Natural killer cell (primary cell): Measurements from ENCODE around the gene IL12RB2. TPM values are rescaled to one million over a fixed set of nuclear protein-coding genes. Genes with fewer than 3 reads are reported as not detected.

Experiments
- ATAC-seq, 3 donors: fragments of 150-1000 bp in 2 of 3; fragments of 200-7000 bp in 1 of 3; cut with Tn5 transposase; 1 replicate in 1 of 3; 2 replicates in 2 of 3; pipeline ENCODE4 v1.10.0; 2021; ENCODE audit warnings: mild to moderate bottlenecking in 2 of 3, moderate library complexity in 2 of 3
- DNase-seq, 2 donors: peaks; one replicate each; pipeline versions ENCODE4 v3.0.0 to v3.0.0-alpha.2; 2013 to 2021; ENCODE audit warnings: mixed read lengths in 1 of 2
- H3K27ac ChIP-seq: one replicate; pipeline ENCODE4 v1.5.1; 2013; ENCODE audit warnings: mild to moderate bottlenecking, low read length
- H3K27me3 ChIP-seq: one replicate; pipeline ENCODE4 v1.6.1; 2013; ENCODE audit warnings: low read length; ENCODE audit not compliant: control insufficient read depth, insufficient read depth
- H3K36me3 ChIP-seq: one replicate; pipeline ENCODE4 v1.6.1; 2013; ENCODE audit warnings: low read length; ENCODE audit not compliant: control insufficient read depth, insufficient read depth
- H3K4me1 ChIP-seq: one replicate; pipeline ENCODE4 v1.6.1; 2013; ENCODE audit warnings: low read length; ENCODE audit not compliant: control insufficient read depth, insufficient read depth
- H3K4me3 ChIP-seq: one replicate; pipeline ENCODE4 v1.5.1; 2013; ENCODE audit warnings: low read length
- H3K9me3 ChIP-seq: one replicate; pipeline ENCODE4 v1.6.1; 2013; ENCODE audit warnings: low read length; ENCODE audit not compliant: control insufficient read depth, insufficient read depth
- H3K27ac Mint-ChIP-seq, 2 donors: one replicate each; pipeline ENCODE4 v1.8.0; 2022; ENCODE audit warnings: mild to moderate bottlenecking in 2 of 2, mixed read lengths in 2 of 2, moderate library complexity in 1 of 2
- H3K27me3 Mint-ChIP-seq, 2 donors: one replicate each; pipeline ENCODE4 v1.8.0; 2022; ENCODE audit warnings: low read depth in 2 of 2, mixed read lengths in 2 of 2
- H3K36me3 Mint-ChIP-seq: one replicate; pipeline ENCODE4 v1.8.0; 2022; ENCODE audit warnings: mixed read lengths
- H3K4me1 Mint-ChIP-seq, 2 donors: one replicate each; pipeline ENCODE4 v1.8.0; 2022; ENCODE audit warnings: mixed read lengths in 2 of 2
- H3K4me3 Mint-ChIP-seq: one replicate; pipeline ENCODE4 v1.8.0; 2022; ENCODE audit warnings: mild to moderate bottlenecking, moderate library complexity, mixed read lengths
- H3K9me3 Mint-ChIP-seq, 2 donors: one replicate each; pipeline ENCODE4 v1.8.0; 2022; ENCODE audit warnings: mixed read lengths in 2 of 2
- CTCF ChIP-seq: fragments of 200-600 bp; IDR thresholded peaks from one replicate; pipeline ENCODE4 v1.8.0; 2022; ENCODE audit warnings: antibody characterized with exemption
- WGBS: methylation state at CpG from one replicate; pipeline ENCODE4 v1.1.7; 2013; ENCODE audit warnings: missing lambda C conversion rate; ENCODE audit not compliant: insufficient coverage; 5-methylcytosine and 5-hydroxymethylcytosine counted together
- intact Hi-C: fragments of 100-400 bp; cut with micrococcal nuclease; formaldehyde crosslinking; loops from one replicate; pipeline ENCODE4 v1.14.2; 2022
- total RNA-seq, 4 donors: library from RNA; stranded (reverse); fragments of 120-200 nt in 1 of 4; gene quantifications; one replicate each; pipeline versions ENCODE4 v1.2.3 to v1.2.4, GENCODE V29; 2013 to 2022

IL12RB2 gene
- total RNA-seq, 3 donors from 2014 or later (not counting 1 experiment from before 2014, with no cell fraction given): 18.2 to 51.2 (median 24.8) TPM

GRCh38 chr1:67273591-67273990, 34.1 kb upstream of the IL12RB2 start:
- Histone ChIP-seq H3K4me1 (peaks cover 11% of the 10 kb centered on the region), H3K27ac (peak overlapping the region; percentile 66), H3K36me3 (no peaks in the 10 kb centered on the region), H3K27me3 (no peaks in the 10 kb centered on the region), H3K4me3 (no peak overlapping the region), H3K9me3 (peaks cover 8% of the 10 kb centered on the region)
- intact Hi-C loops: no loop called here
- H3K4me1 Mint-ChIP-seq: peaks cover 36 to 37% of the 10 kb centered on the region in 2 donors
- DNase-seq: no peak
- no peaks in the 10 kb centered on the region for H3K36me3 Mint-ChIP-seq
- H3K27me3 Mint-ChIP-seq: no peaks in the 10 kb centered on the region
- H3K9me3 Mint-ChIP-seq: peaks cover 0 to 2% of the 10 kb centered on the region in 2 donors
- peak overlapping the region in 1 of 2 donors; percentile 74 for H3K27ac Mint-ChIP-seq
- no peak for ATAC-seq
- no peak overlapping the region for H3K4me3 Mint-ChIP-seq
- WGBS: 96% methylated on average over 4 of the region's 4 CpGs
- no peak for TF ChIP-seq CTCF

GRCh38 chr1:67274623-67275325, 32.9 kb upstream of the IL12RB2 start:
- 49% methylated on average over 5 of the region's 5 CpGs for WGBS
- Mint-ChIP-seq H3K27ac (peak overlapping the region; percentile 67 to 74), H3K27me3 (no peaks in the 10 kb centered on the region), H3K9me3 (peaks cover 0 to 2% of the 10 kb centered on the region in 2 donors), H3K4me1 (peaks cover 35 to 36% of the 10 kb centered on the region in 2 donors), H3K36me3 (no peaks in the 10 kb centered on the region), H3K4me3 (peak overlapping the region; percentile 54)
- TF ChIP-seq CTCF: no peak
- Histone ChIP-seq H3K27ac (peak overlapping the region; percentile 66), H3K4me3 (no peak overlapping the region), H3K27me3 (no peaks in the 10 kb centered on the region), H3K9me3 (peaks cover 8% of the 10 kb centered on the region), H3K36me3 (no peaks in the 10 kb centered on the region), H3K4me1 (peaks cover 11% of the 10 kb centered on the region)
- intact Hi-C loops: loop anchor here (1.0 to 2.0 kb wide), 2 partner anchors 48 to 59 kb away; no protein-coding TSS in a partner anchor
- ATAC-seq (peak; percentile 89 to 99 (median 89)), DNase-seq (peak in 1 of 2 donors; percentile 63)

GRCh38 chr1:67280696-67281095, 27.0 kb upstream of the IL12RB2 start:
- Mint-ChIP-seq H3K27me3 (no peaks in the 10 kb centered on the region), H3K27ac (no peak overlapping the region), H3K4me1 (peaks cover 7 to 16% of the 10 kb centered on the region in 2 donors), H3K4me3 (no peak overlapping the region), H3K36me3 (no peaks in the 10 kb centered on the region), H3K9me3 (no peaks in the 10 kb centered on the region)
- Histone ChIP-seq H3K27ac (no peak overlapping the region), H3K36me3 (no peaks in the 10 kb centered on the region), H3K4me1 (no peaks in the 10 kb centered on the region), H3K4me3 (no peak overlapping the region), H3K27me3 (no peaks in the 10 kb centered on the region), H3K9me3 (no peaks in the 10 kb centered on the region)
- intact Hi-C loops: no loop called here
- no peak for DNase-seq
- no peak for ATAC-seq
- 93% methylated on average over 3 of the region's 5 CpGs for WGBS
- TF ChIP-seq CTCF: no peak
